ENCODE results near the gene SPIC.

Gene SPIC

GRCh38 chr12:101521136-101521535 lies 46.0 kb downstream of the SPIC start:
- no peak overlapping the region for H3K4me3 ChIP-seq
- no peak overlapping the region for H3K27ac ChIP-seq

GRCh38 chr12:101527682-101528081 lies 52.5 kb downstream of the SPIC start:
- H3K27ac ChIP-seq = no peak overlapping the region
- H3K4me3 ChIP-seq = no peak overlapping the region

- Histone ChIP-seq H3K4me3 (no peak overlapping the region), H3K27ac (no peak overlapping the region)
Measured at GRCh38 chr12:101536069-101536674, 61.0 kb downstream of the SPIC start.
